Measurements from ENCODE around the gene PCDH9.

The PCDH9 gene

GRCh38 chr13:67225252-67226159 is 4.6 kb downstream of the PCDH9 start:
- no peaks in the 10 kb centered on the region for H3K79me2 ChIP-seq (ENCODE audit: insufficient read depth, low read length)
- no peaks in the 10 kb centered on the region for H3K9me3 ChIP-seq (ENCODE audit: insufficient read depth, low read depth, low read length)
- H3K4me2 ChIP-seq (ENCODE audit: low read depth, low read length, poor library complexity, severe bottlenecking): no peak overlapping the region
- H4K20me1 ChIP-seq (ENCODE audit: insufficient read depth, low read length, poor library complexity, severe bottlenecking): no peaks in the 10 kb centered on the region
- no peak for TF ChIP-seq EZH2phosphoT487 (IDR thresholded peaks at IDR 0.05; ENCODE audit: borderline replicate concordance)
- TF ChIP-seq, protein P1, sequence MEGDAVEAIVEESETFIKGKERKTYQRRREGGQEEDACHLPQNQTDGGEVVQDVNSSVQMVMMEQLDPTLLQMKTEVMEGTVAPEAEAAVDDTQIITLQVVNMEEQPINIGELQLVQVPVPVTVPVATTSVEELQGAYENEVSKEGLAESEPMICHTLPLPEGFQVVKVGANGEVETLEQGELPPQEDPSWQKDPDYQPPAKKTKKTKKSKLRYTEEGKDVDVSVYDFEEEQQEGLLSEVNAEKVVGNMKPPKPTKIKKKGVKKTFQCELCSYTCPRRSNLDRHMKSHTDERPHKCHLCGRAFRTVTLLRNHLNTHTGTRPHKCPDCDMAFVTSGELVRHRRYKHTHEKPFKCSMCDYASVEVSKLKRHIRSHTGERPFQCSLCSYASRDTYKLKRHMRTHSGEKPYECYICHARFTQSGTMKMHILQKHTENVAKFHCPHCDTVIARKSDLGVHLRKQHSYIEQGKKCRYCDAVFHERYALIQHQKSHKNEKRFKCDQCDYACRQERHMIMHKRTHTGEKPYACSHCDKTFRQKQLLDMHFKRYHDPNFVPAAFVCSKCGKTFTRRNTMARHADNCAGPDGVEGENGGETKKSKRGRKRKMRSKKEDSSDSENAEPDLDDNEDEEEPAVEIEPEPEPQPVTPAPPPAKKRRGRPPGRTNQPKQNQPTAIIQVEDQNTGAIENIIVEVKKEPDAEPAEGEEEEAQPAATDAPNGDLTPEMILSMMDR (conservative IDR thresholded peaks at IDR 0.05; ENCODE audit: low read length): no peak
- H3F3A ChIP-seq (ENCODE audit: low read depth): no peaks in the 10 kb centered on the region
- no peaks in the 10 kb centered on the region for H3K27me3 ChIP-seq (ENCODE audit: insufficient read depth, low read length, poor library complexity, severe bottlenecking)
- no peaks in the 10 kb centered on the region for H3K9me2 ChIP-seq (replicated peaks; ENCODE audit: low read depth, low read length)
- peaks cover 34% of the 10 kb centered on the region for H3K4me1 ChIP-seq (ENCODE audit: insufficient read depth, low read length, poor library complexity, severe bottlenecking)
- no peaks in the 10 kb centered on the region for H3K36me3 ChIP-seq (ENCODE audit: insufficient read depth, low read length)
- H3K9ac ChIP-seq (ENCODE audit: low read depth, low read length, poor library complexity, severe bottlenecking): no peak overlapping the region
- H3K4me3 ChIP-seq (ENCODE audit: low read length, poor library complexity, severe bottlenecking): no peak overlapping the region
- H2AFZ ChIP-seq (ENCODE audit: low read length): no peak overlapping the region

DNA sequence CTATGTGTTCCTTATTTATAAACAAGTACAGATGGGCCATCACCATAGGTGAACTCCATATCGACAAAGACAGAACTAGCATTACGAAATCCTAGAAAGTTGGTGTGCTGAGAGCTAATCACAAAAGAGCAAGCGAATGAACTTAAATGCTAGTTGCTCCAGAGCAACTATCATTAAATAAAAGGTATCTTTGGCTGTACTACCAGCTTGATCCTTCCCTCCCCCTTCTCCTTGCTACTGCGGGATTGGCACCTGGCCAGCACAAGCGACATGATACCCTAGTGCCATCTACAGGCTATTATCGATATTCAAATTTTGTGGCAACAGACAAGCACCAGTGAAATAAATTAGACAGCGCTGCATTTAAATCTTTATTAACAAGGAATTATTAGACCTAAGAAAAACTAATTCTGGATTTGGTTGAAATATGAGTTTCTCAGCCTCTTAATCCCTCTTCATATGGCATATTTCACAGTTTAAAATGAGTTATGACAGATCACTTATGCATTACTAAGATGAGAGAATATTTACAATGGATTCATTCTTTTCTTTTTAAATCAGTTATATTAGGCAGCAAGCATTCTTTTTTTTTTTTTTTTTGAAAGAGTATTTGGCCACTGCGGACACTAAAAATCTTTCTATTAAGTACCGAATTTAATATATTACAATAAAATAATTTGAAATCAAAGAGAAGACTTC is 5.8 kb downstream of the PCDH9 start:
- Histone ChIP-seq H3K9ac (ENCODE audit: low read depth, low read length, poor library complexity, severe bottlenecking) (peak overlapping the region; percentile 33), H3K4me2 (ENCODE audit: low read depth, low read length, poor library complexity, severe bottlenecking) (peak overlapping the region; percentile 72), H3F3A (ENCODE audit: low read depth) (no peaks in the 10 kb centered on the region), H4K20me1 (ENCODE audit: insufficient read depth, low read length, poor library complexity, severe bottlenecking) (no peaks in the 10 kb centered on the region), H3K27me3 (ENCODE audit: insufficient read depth, low read length, poor library complexity, severe bottlenecking) (no peaks in the 10 kb centered on the region), H2AFZ (ENCODE audit: low read length) (no peak overlapping the region), H3K36me3 (ENCODE audit: insufficient read depth, low read length) (no peaks in the 10 kb centered on the region), H3K4me1 (ENCODE audit: insufficient read depth, low read length, poor library complexity, severe bottlenecking) (peaks cover 34% of the 10 kb centered on the region), H3K79me2 (ENCODE audit: insufficient read depth, low read length) (no peaks in the 10 kb centered on the region), H3K9me3 (ENCODE audit: insufficient read depth, low read depth, low read length) (no peaks in the 10 kb centered on the region), H3K4me3 (ENCODE audit: low read length, poor library complexity, severe bottlenecking) (peak overlapping the region; percentile 52), H3K9me2 (replicated peaks; ENCODE audit: low read depth, low read length) (no peaks in the 10 kb centered on the region)
- TF ChIP-seq, protein P1 (conservative IDR thresholded peaks at IDR 0.05; ENCODE audit: low read length): peak; percentile 83
- TF ChIP-seq EZH2phosphoT487 (IDR thresholded peaks at IDR 0.05; ENCODE audit: borderline replicate concordance): no peak

DNA sequence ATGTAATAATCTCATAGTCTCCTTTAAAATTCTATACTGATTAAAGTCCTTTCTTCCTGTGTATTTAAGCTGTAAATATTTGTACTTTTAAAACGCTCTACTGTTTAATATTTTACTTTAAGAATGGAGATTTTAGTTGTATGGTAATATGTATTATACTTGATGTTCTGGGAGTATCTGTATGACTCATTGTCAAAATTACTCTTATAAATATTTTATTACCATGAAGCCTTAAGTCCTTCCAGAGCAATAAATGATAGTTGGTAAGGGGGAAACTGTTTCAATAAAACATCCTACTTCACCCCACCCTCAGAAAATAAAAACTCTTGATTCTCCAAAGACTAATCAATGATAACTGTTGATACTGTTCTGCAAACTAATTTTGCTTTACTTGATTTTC is 6.4 kb downstream of the PCDH9 start:
- no peaks in the 10 kb centered on the region for H4K20me1 ChIP-seq (ENCODE audit: insufficient read depth, low read length, poor library complexity, severe bottlenecking)
- no peaks in the 10 kb centered on the region for H3F3A ChIP-seq (ENCODE audit: low read depth)
- H3K9ac ChIP-seq (ENCODE audit: low read depth, low read length, poor library complexity, severe bottlenecking): peak overlapping the region; percentile 33
- TF ChIP-seq EZH2phosphoT487 (IDR thresholded peaks at IDR 0.05; ENCODE audit: borderline replicate concordance): no peak
- TF ChIP-seq, protein P1 (conservative IDR thresholded peaks at IDR 0.05; ENCODE audit: low read length): no peak
- H3K9me3 ChIP-seq (ENCODE audit: insufficient read depth, low read depth, low read length): no peaks in the 10 kb centered on the region
- H3K4me1 ChIP-seq (ENCODE audit: insufficient read depth, low read length, poor library complexity, severe bottlenecking): peaks cover 31% of the 10 kb centered on the region
- no peaks in the 10 kb centered on the region for H3K27me3 ChIP-seq (ENCODE audit: insufficient read depth, low read length, poor library complexity, severe bottlenecking)
- peak overlapping the region; percentile 52 for H3K4me3 ChIP-seq (ENCODE audit: low read length, poor library complexity, severe bottlenecking)
- no peaks in the 10 kb centered on the region for H3K36me3 ChIP-seq (ENCODE audit: insufficient read depth, low read length)
- H3K4me2 ChIP-seq (ENCODE audit: low read depth, low read length, poor library complexity, severe bottlenecking): peak overlapping the region; percentile 72
- H3K9me2 ChIP-seq (replicated peaks; ENCODE audit: low read depth, low read length): no peaks in the 10 kb centered on the region
- no peak overlapping the region for H2AFZ ChIP-seq (ENCODE audit: low read length)
- H3K79me2 ChIP-seq (ENCODE audit: insufficient read depth, low read length): no peaks in the 10 kb centered on the region

Data from Loucy (cell line).